ES-I3 (cell line): ENCODE measurements around the gene SLC25A41.
A peak's percentile ranks its signal among the peaks of the same experiment; 100 is the strongest.

Experiments used
- H3K36me3 ChIP-seq: 2 replicates; pipeline ENCODE4 v1.6.1; 2013; ENCODE audit warnings: mild to moderate bottlenecking, low read length, control low read depth, moderate library complexity; ENCODE audit not compliant: insufficient read depth
- H3K4me1 ChIP-seq: 2 replicates; pipeline ENCODE4 v1.6.1; 2013; ENCODE audit warnings: mild to moderate bottlenecking, control low read depth, low read length; ENCODE audit not compliant: insufficient read depth
- H3K9ac ChIP-seq: 2 replicates; pipeline ENCODE4 v1.6.1; 2013; ENCODE audit warnings: low read depth, mild to moderate bottlenecking, low read length, moderate library complexity
- H3K9me3 ChIP-seq: 2 replicates; pipeline ENCODE4 v1.6.1; 2013; ENCODE audit warnings: mild to moderate bottlenecking, low read length, moderate library complexity; ENCODE audit not compliant: control insufficient read depth, insufficient read depth

SLC25A41 gene

GRCh38 chr19:6393074-6393982, 40.2 kb downstream of the SLC25A41 start, which contains the start of gene GTF2F1:
Gene GTF2F1 (minus strand): TSS chr19:6393164. CDS start chr19:6392995, 169 bp downstream.
- no peaks in the 10 kb centered on the region for H3K9me3 ChIP-seq
- peak within 1 kb of the TSS; percentile 81 for H3K9ac ChIP-seq
- H3K4me1 ChIP-seq = no peaks in the 10 kb centered on the region; the same call in 1 of the 2 replicates
- peaks cover 13% of the 10 kb centered on the region; the same call in 1 of the 2 replicates for H3K36me3 ChIP-seq

GRCh38 chr19:6392221-6393073, 41.1 kb downstream of the SLC25A41 start:
- Histone ChIP-seq H3K9ac (peak overlapping the region; percentile 81), H3K36me3 (peaks cover 13% of the 10 kb centered on the region; the same call in 1 of the 2 replicates), H3K9me3 (no peaks in the 10 kb centered on the region), H3K4me1 (no peaks in the 10 kb centered on the region; the same call in 1 of the 2 replicates)

GRCh38 chr19:6387372-6387771, 46.2 kb downstream of the SLC25A41 start:
- no peak overlapping the region for H3K9ac ChIP-seq
- H3K9me3 ChIP-seq = no peaks in the 10 kb centered on the region
- peaks cover 25% of the 10 kb centered on the region for H3K36me3 ChIP-seq
- no peaks in the 10 kb centered on the region; the same call in 1 of the 2 replicates for H3K4me1 ChIP-seq

- Histone ChIP-seq H3K9me3 (no peaks in the 10 kb centered on the region), H3K4me1 (no peaks in the 10 kb centered on the region), H3K9ac (no peak overlapping the region), H3K36me3 (peaks cover 37% of the 10 kb centered on the region)
These were observed 49.2 kb downstream of the SLC25A41 start for GRCh38 chr19:6384381-6384780.

- no peak overlapping the region for H3K9ac ChIP-seq
- no peaks in the 10 kb centered on the region; the same call in 1 of the 2 replicates for H3K4me1 ChIP-seq
- peaks cover 28% of the 10 kb centered on the region for H3K36me3 ChIP-seq
- H3K9me3 ChIP-seq = no peaks in the 10 kb centered on the region
These were observed 50.4 kb downstream of the SLC25A41 start for GRCh38 chr19:6383188-6383587.

- Histone ChIP-seq H3K9me3 (no peaks in the 10 kb centered on the region), H3K4me1 (no peaks in the 10 kb centered on the region; the same call in 1 of the 2 replicates), H3K9ac (no peak overlapping the region), H3K36me3 (peaks cover 28% of the 10 kb centered on the region)
These were observed 52.4 kb downstream of the SLC25A41 start for GRCh38 chr19:6381030-6381750.

GRCh38 chr19:6379744-6380143, 53.8 kb downstream of the SLC25A41 start:
- Histone ChIP-seq H3K9ac (no peak overlapping the region), H3K9me3 (no peaks in the 10 kb centered on the region), H3K36me3 (peaks cover 32% of the 10 kb centered on the region), H3K4me1 (no peaks in the 10 kb centered on the region; the same call in 1 of the 2 replicates)

- Histone ChIP-seq H3K36me3 (peaks cover 28% of the 10 kb centered on the region), H3K9me3 (no peaks in the 10 kb centered on the region), H3K4me1 (peaks cover 3% of the 10 kb centered on the region; the same call in 1 of the 2 replicates), H3K9ac (no peak overlapping the region)
These were observed 55.1 kb downstream of the SLC25A41 start for GRCh38 chr19:6378486-6378885.

- no peaks in the 10 kb centered on the region for H3K9me3 ChIP-seq
- peaks cover 24% of the 10 kb centered on the region for H3K36me3 ChIP-seq
- H3K4me1 ChIP-seq = peaks cover 3% of the 10 kb centered on the region; the same call in 1 of the 2 replicates
- H3K9ac ChIP-seq = no peak overlapping the region
These were observed 55.5 kb downstream of the SLC25A41 start for GRCh38 chr19:6378041-6378440.

GRCh38 chr19:6376512-6377190, 56.9 kb downstream of the SLC25A41 start:
- peaks cover 20% of the 10 kb centered on the region for H3K36me3 ChIP-seq
- no peak overlapping the region for H3K9ac ChIP-seq
- peaks cover 3% of the 10 kb centered on the region; the same call in 1 of the 2 replicates for H3K4me1 ChIP-seq
- no peaks in the 10 kb centered on the region for H3K9me3 ChIP-seq
